ENCODE measurements around the gene UCK2. TPM values are rescaled to one million over a fixed set of nuclear protein-coding genes. Genes with fewer than 3 reads are reported as not detected.

UCK2 gene
- total RNA-seq, 2 experiments from 2014 or later = 66.5 to 72.2 TPM

DNA sequence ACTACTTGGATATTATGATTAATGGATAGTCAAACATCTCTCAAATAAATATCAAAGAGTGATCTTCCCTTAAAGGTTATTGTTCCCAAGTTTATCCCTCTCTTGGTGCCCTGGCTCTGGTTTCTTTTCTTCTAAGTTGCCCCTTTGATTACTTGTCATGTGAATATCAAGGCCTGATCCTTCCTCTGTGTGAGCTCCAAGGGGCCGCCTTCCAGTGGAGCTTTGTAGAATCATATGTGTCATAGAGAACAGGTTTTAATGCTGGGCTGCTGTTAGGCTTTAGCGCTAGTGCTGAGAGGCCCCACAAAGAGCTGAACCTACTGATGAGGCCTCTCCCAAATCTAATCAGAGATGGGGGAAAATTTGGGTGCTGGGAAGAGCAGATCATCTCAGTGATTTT lies 25.5 kb downstream of the UCK2 start:
- Mint-ChIP-seq H3K27me3 (no peaks in the 10 kb centered on the region), H3K36me3 (ENCODE audit: low read depth) (peaks cover 21% of the 10 kb centered on the region), H3K9me3 (no peaks in the 10 kb centered on the region), H3K4me3 (no peak overlapping the region), H3K4me1 (ENCODE audit: low read depth) (peaks cover 34% of the 10 kb centered on the region), H3K27ac (no peak overlapping the region)
- no peak for DNase-seq
- TF ChIP-seq, protein P1, sequence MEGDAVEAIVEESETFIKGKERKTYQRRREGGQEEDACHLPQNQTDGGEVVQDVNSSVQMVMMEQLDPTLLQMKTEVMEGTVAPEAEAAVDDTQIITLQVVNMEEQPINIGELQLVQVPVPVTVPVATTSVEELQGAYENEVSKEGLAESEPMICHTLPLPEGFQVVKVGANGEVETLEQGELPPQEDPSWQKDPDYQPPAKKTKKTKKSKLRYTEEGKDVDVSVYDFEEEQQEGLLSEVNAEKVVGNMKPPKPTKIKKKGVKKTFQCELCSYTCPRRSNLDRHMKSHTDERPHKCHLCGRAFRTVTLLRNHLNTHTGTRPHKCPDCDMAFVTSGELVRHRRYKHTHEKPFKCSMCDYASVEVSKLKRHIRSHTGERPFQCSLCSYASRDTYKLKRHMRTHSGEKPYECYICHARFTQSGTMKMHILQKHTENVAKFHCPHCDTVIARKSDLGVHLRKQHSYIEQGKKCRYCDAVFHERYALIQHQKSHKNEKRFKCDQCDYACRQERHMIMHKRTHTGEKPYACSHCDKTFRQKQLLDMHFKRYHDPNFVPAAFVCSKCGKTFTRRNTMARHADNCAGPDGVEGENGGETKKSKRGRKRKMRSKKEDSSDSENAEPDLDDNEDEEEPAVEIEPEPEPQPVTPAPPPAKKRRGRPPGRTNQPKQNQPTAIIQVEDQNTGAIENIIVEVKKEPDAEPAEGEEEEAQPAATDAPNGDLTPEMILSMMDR (IDR thresholded peaks at IDR 0.05) = no peak
- intact Hi-C loops (cut with micrococcal nuclease) = no loop called here
- CTCF ChIA-PET = no interaction called here
- POLR2A ChIA-PET = no interaction called here
- no peak for ATAC-seq

DNA sequence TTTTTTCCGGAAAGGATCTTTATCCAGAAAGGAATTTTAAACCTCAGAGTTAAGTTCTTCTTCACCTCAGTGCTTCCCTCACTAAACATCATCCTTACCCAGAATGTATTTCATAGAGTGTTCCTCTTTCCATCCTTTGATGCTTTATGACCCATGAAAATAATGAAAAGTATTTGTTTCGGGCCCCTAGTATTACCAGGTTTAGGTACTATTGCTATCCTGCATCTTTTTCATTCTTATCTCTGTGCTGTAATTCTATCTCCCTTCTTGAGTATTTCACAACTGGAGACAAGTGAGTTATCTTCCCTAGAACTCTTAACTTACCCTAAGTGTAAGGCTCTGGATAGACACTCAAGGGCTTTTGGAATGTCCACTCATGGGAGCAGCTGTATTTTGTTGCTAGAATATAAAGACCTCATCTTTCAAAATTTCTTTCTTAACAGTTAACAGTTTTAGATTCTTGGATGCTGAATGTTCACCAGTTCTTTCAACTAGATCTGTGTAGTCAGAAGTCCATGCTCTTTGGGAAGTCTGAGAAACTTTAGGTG lies 26.2 kb downstream of the UCK2 start:
- ChIA-PET CTCF (no interaction called here), POLR2A (no interaction called here)
- DNase-seq (no peak), ATAC-seq (no peak)
- TF ChIP-seq, protein P1 (IDR thresholded peaks at IDR 0.05) = no peak
- Mint-ChIP-seq H3K36me3 (ENCODE audit: low read depth) (peaks cover 18% of the 10 kb centered on the region), H3K4me3 (no peak overlapping the region), H3K27me3 (no peaks in the 10 kb centered on the region), H3K9me3 (no peaks in the 10 kb centered on the region), H3K27ac (no peak overlapping the region), H3K4me1 (ENCODE audit: low read depth) (peaks cover 34% of the 10 kb centered on the region)
- intact Hi-C loops (cut with micrococcal nuclease) = no loop called here

DNA sequence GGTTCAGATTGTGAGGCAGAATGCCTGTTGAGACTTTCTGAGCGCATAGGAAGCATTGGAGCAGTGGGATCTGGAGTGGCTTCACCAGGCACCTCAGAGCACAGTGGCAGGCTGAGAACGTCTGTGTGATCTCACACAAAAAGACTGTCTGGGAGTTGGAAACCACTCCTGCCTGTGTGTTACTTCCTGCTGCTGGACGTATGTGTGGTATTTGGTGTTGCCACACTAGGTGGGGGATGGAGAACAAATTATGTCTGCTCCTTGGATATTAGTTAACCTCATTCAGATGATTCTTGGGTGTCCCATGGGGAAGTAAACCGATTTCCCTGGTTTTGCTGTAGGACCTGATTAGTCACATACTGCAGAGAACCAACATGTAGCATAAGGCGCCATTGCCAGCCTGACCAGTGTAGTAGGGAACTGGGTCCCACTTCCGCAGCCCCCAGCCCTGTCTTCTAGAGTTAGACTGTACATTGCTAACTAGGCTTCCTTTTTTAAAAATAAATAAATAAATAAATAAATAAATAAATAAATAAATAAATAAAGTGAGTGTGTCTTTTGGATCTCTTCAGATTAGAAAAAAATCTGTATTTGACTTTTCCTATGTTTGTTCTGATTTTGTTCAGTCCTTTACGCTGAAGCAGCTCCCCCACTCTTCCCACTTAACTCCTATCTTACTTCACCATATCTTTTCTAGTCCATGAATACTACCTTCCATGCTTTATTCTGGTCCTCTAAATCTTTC lies 26.9 kb downstream of the UCK2 start:
- ATAC-seq (no peak), DNase-seq (no peak)
- Mint-ChIP-seq H3K9me3 (no peaks in the 10 kb centered on the region), H3K4me1 (ENCODE audit: low read depth) (peaks cover 31% of the 10 kb centered on the region), H3K27me3 (no peaks in the 10 kb centered on the region), H3K27ac (no peak overlapping the region), H3K4me3 (no peak overlapping the region), H3K36me3 (ENCODE audit: low read depth) (peaks cover 12% of the 10 kb centered on the region)
- ChIA-PET POLR2A (no interaction called here), CTCF (interaction anchor here (2.1 kb wide), 1 partner anchor 27 kb away, joined by 4 read pairs; the partner anchor contains the start of gene UCK2)
- TF ChIP-seq, protein P1 (IDR thresholded peaks at IDR 0.05) = no peak
- intact Hi-C loops (cut with micrococcal nuclease) = no loop called here

DNA sequence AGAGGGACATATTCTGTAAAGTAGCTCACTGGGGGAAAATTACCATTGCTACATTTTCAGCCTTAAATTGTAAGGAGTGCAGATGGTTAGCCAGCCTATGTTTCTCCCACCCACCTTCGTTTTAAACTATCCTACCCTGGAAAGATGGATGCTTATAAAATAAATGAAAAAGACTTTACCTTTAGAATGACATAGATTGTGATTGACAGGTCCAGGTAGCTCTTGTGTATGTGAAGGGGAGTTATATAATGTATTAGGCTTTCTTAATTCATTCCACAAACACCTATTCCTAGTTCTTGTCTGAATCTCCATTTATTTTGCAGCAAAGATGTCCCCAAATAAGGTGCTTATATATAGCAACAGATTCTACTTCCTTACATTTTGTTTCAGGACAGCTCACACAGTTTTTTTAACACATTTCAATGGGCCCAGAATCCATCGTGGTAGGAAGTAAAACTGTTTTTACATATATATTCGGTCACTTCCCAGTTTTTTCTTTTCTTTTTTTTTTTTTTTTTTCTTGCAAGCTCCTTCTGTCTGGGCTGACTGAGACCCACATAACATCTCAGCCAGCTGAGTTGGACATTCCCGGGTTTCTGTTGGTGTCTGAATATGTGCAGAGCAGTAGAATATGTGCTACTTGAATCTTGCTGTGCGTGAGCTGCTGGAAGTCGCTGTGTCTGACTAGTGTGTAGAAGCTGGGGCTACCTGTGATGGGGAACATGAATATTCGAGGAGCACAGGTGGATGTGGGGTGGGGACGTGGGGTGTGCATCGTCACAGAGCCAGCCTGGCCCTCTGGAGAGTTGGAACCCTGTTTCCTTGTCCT lies 27.8 kb downstream of the UCK2 start:
- peaks cover 27% of the 10 kb centered on the region for H3K4me1 Mint-ChIP-seq (ENCODE audit: low read depth)
- ATAC-seq = no peak
- ChIA-PET POLR2A (no interaction called here), CTCF (interaction anchor here (2.1 kb wide), 1 partner anchor 28 kb away, joined by 4 read pairs; the partner anchor contains the start of gene UCK2)
- no peaks in the 10 kb centered on the region for H3K9me3 Mint-ChIP-seq
- intact Hi-C loops (cut with micrococcal nuclease) = no loop called here
- TF ChIP-seq, protein P1 (IDR thresholded peaks at IDR 0.05) = no peak
- H3K27ac Mint-ChIP-seq = no peak overlapping the region
- H3K27me3 Mint-ChIP-seq = no peaks in the 10 kb centered on the region
- H3K36me3 Mint-ChIP-seq (ENCODE audit: low read depth) = peaks cover 9% of the 10 kb centered on the region
- no peak for DNase-seq
- no peak overlapping the region for H3K4me3 Mint-ChIP-seq
